K562 (cell line): ENCODE measurements around the gene TAOK2. TPM values are rescaled to one million over a fixed set of nuclear protein-coding genes. Genes with fewer than 3 reads are reported as not detected.

Experiments
- ATAC-seq: fragments of 200-7000 bp; cut with Tn5 transposase; 3 replicates; pipeline ENCODE4 v1.9.1; 2020; ENCODE audit warnings: moderate library complexity
- BruUV-seq: library from RNA; stranded (reverse); fragments of 400-500 nt; replicated peaks from 2 replicates; lab custom pipeline; 2021; lab: Mats Ljungman, UMichigan
- CTCF ChIA-PET: fragments of 300-600 bp; formaldehyde crosslinking; extraction: SDS; loops from one replicate; lab custom pipeline; 2021; ENCODE audit warnings: low intra/inter-chr PET ratio; lab: Yijun Ruan, JAX
- POLR2A ChIA-PET: fragments of 300-600, 350-650 bp; sonication (Branson Sonifier 250); formaldehyde crosslinking; extraction: SDS; loops from one replicate; lab custom pipeline; 2021; ENCODE audit warnings: antibody characterized with exemption, inconsistent platforms; lab: Yijun Ruan, JAX
- DNase-seq, 4 experiments: peaks; one replicate each; pipeline versions ENCODE4 v3.0.0 to v3.0.0-alpha.2; 2011 to 2018; ENCODE audit warnings: low spot score in 3 of 4, mixed read lengths in 3 of 4; ENCODE audit errors: extremely low read depth in 1 of 4
- FAIRE-seq: peaks from 2 replicates; lab custom pipeline; 2011; peaks lifted over from hg19 to GRCh38; lab: Jason Lieb, UNC
- H2AFZ ChIP-seq: 2 replicates; pipeline ENCODE4 v1.6.0; 2011; ENCODE audit warnings: low read depth, low read length, control low read depth, inconsistent platforms
- H3K27ac ChIP-seq: fragments of 200-600 bp; 3 replicates; pipeline ENCODE4 v1.8.0; 2011; ENCODE audit warnings: low read depth, mild to moderate bottlenecking, control low read depth, inconsistent platforms, low read length, moderate library complexity, mixed read lengths; ENCODE audit errors: extremely low read depth
- H3K27me3 ChIP-seq, 2 experiments: fragments of 300-600 bp in 1 of 2; 2 replicates in 1 of 2; 3 replicates in 1 of 2; pipeline versions ENCODE4 v1.6.0 to v1.8.0; 2011; ENCODE audit warnings: inconsistent platforms in 2 of 2, low read length in 2 of 2, mild to moderate bottlenecking in 1 of 2, mixed read lengths in 1 of 2, moderate library complexity in 1 of 2; ENCODE audit not compliant: control insufficient read depth in 2 of 2, insufficient read depth in 2 of 2
- H3K36me3 ChIP-seq: fragments of 300-600 bp; 3 replicates; pipeline ENCODE4 v1.8.0; 2011; ENCODE audit warnings: mild to moderate bottlenecking, low read length, inconsistent platforms; ENCODE audit not compliant: control insufficient read depth, insufficient read depth
- H3K4me1 ChIP-seq, 2 experiments: fragments of 200-600 bp in 1 of 2; replicated peaks in 1 of 2; 2 replicates in 1 of 2; 3 replicates in 1 of 2; pipeline versions ENCODE4 v1.5.1 to v1.8.0; 2011; ENCODE audit warnings: inconsistent platforms in 2 of 2, low read length in 2 of 2, mild to moderate bottlenecking in 1 of 2, mixed read lengths in 1 of 2, moderate library complexity in 1 of 2; ENCODE audit not compliant: control insufficient read depth in 2 of 2, insufficient read depth in 2 of 2
- H3K4me2 ChIP-seq: 2 replicates; pipeline ENCODE4 v1.6.1; 2011; ENCODE audit warnings: low read length, control low read depth, inconsistent platforms, mixed read lengths; ENCODE audit not compliant: insufficient read depth
- H3K4me3 ChIP-seq: fragments of 200-600 bp; sonication (generic), shearing (Covaris generic); 2 replicates; pipeline ENCODE4 v1.5.1; 2016; ENCODE audit warnings: control low read depth, inconsistent platforms
- H3K79me2 ChIP-seq: fragments of 200-600 bp; 3 replicates; pipeline ENCODE4 v1.8.0; 2011; ENCODE audit warnings: low read length, inconsistent platforms; ENCODE audit not compliant: control insufficient read depth, insufficient read depth
- H3K9ac ChIP-seq, 2 experiments: 2 replicates each; pipeline versions ENCODE4 v1.6.0 to v1.6.1; 2011; ENCODE audit warnings: low read depth in 2 of 2, low read length in 2 of 2, control low read depth in 1 of 2, inconsistent platforms in 1 of 2, mild to moderate bottlenecking in 1 of 2, mixed read lengths in 1 of 2; ENCODE audit not compliant: insufficient read depth in 1 of 2
- H3K9me1 ChIP-seq: one replicate; pipeline ENCODE4 v1.6.0; 2011; ENCODE audit warnings: inconsistent platforms, mild to moderate bottlenecking, low read length, moderate library complexity; ENCODE audit not compliant: control insufficient read depth, insufficient read depth
- H3K9me3 ChIP-seq: replicated peaks from 2 replicates; pipeline ENCODE4 v1.5.1; 2011; ENCODE audit warnings: low read depth, low read length, inconsistent platforms; ENCODE audit not compliant: control insufficient read depth, insufficient read depth
- H4K20me1 ChIP-seq: replicated peaks from 2 replicates; pipeline ENCODE4 v1.6.1; 2011; ENCODE audit warnings: low read length, inconsistent platforms, mixed read lengths; ENCODE audit not compliant: control insufficient read depth, insufficient read depth
- BCOR ChIP-seq: fragments of 450-650 bp; IDR thresholded peaks from 2 replicates; pipeline ENCODE4 v1.6.1; 2016
- BMI1 ChIP-seq: fragments of 150-350 bp; IDR thresholded peaks from 2 replicates; pipeline ENCODE4 v1.6.1; 2014; ENCODE audit warnings: low read length
- CBFB ChIP-seq: sonication (generic); formaldehyde crosslinking; IDR thresholded peaks from 2 replicates; pipeline ENCODE4 v1.4.0; 2020; ENCODE audit warnings: mild to moderate bottlenecking, missing genetic modification reagents
- FOSL1 ChIP-seq: fragments of 200-800 bp; sonication (Bioruptor generic); conservative IDR thresholded peaks from 2 replicates; pipeline ENCODE4 v1.6.1; 2016; ENCODE audit warnings: missing genetic modification characterization, missing compliant biosample characterization
- KLF13 ChIP-seq: fragments of 450-650 bp; IDR thresholded peaks from 2 replicates; pipeline ENCODE4 v1.6.1; 2016; ENCODE audit warnings: missing genetic modification characterization, low read depth, mild to moderate bottlenecking, missing compliant biosample characterization, moderate library complexity, borderline replicate concordance
- MAZ ChIP-seq, 2 experiments: fragments of 450-650 bp in 1 of 2; sonication (generic) in 1 of 2; formaldehyde crosslinking; IDR thresholded peaks in 1 of 2; conservative IDR thresholded peaks in 1 of 2; 2 replicates each; pipeline versions ENCODE4 v1.4.0 to v1.5.0; 2020; ENCODE audit warnings: mild to moderate bottlenecking in 1 of 2, missing genetic modification reagents in 1 of 2
- MEF2A ChIP-seq: IDR thresholded peaks from 2 replicates; pipeline ENCODE4 v1.6.1; 2011; ENCODE audit warnings: low read depth, mild to moderate bottlenecking, low read length, moderate library complexity; ENCODE audit not compliant: control insufficient read depth
- PHTF2 ChIP-seq: fragments of 250-450 bp; sonication (Bioruptor Pico); IDR thresholded peaks from 2 replicates; pipeline ENCODE4 v1.5.0; 2021; ENCODE audit warnings: mild to moderate bottlenecking
- PTBP1 ChIP-seq: fragments of 200-400 bp; formaldehyde crosslinking; IDR thresholded peaks from 2 replicates; pipeline ENCODE4 v1.6.1; 2017; ENCODE audit warnings: low read depth, low read length
- SIX5 ChIP-seq, 2 experiments: IDR thresholded peaks; 2 replicates each; pipeline ENCODE4 v1.6.1; 2011; ENCODE audit warnings: low read length in 2 of 2, borderline replicate concordance in 1 of 2, low read depth in 1 of 2, mild to moderate bottlenecking in 1 of 2, moderate library complexity in 1 of 2; ENCODE audit not compliant: insufficient read depth in 1 of 2
- XRCC5 ChIP-seq: fragments of 200-400 bp; formaldehyde crosslinking; IDR thresholded peaks from 2 replicates; pipeline ENCODE4 v1.6.1; 2017; ENCODE audit warnings: low read depth, mild to moderate bottlenecking, low read length
- ZKSCAN8 ChIP-seq: fragments of 200-800 bp; sonication (Bioruptor generic); IDR thresholded peaks from 2 replicates; pipeline ENCODE4 v1.6.1; 2016; ENCODE audit warnings: missing genetic modification characterization, missing compliant biosample characterization
- ZNF76 ChIP-seq: fragments of 250-450 bp; sonication (Bioruptor Pico); IDR thresholded peaks from 2 replicates; pipeline ENCODE4 v1.4.0; 2020; ENCODE audit warnings: mild to moderate bottlenecking, moderate library complexity, borderline replicate concordance
- WGBS: fragments of 100-300 bp; shearing (Covaris generic); methylation state at CpG from one replicate; pipeline ENCODE4 v1.1.6; 2016; ENCODE audit warnings: low coverage, mixed read lengths; ENCODE audit not compliant: insufficient coverage; ENCODE audit errors: missing lambda C conversion rate; 5-methylcytosine and 5-hydroxymethylcytosine counted together
- in situ Hi-C: fragments of 300-500 bp; cut with MboI; formaldehyde crosslinking; loops from 4 replicates; pipeline ENCODE4 v1.15.0; 2018; ENCODE audit warnings: inconsistent platforms, mixed read lengths
- intact Hi-C: fragments of 100-400 bp; cut with micrococcal nuclease; formaldehyde crosslinking; loops from 2 replicates; pipeline ENCODE4 v1.14.2; 2022
- polyA plus RNA-seq, 8 experiments: library from polyadenylated mRNA; depleted of rRNA in 4 of 8; stranded (reverse) in 5 of 8; unstranded in 3 of 8; fragments of >200 nt; fragmentation: Nextera tagmentation in 2 of 8; fragmentation: Illumina TruSeq in 1 of 8; extraction: Ambion mirVana in 2 of 8; extraction: Trizol in 1 of 8; gene quantifications; 2 replicates each; pipeline versions ENCODE4 v1.2.1 to v1.2.3, GENCODE V29; 2011 to 2014; ENCODE audit warnings: inconsistent platforms in 1 of 8, missing spikeins in 1 of 8
- total RNA-seq, 7 experiments: library from RNA; depleted of rRNA in 6 of 7; stranded (reverse); fragments of >200 nt in 6 of 7; fragmentation: Illumina TruSeq in 2 of 7; extraction: Trizol in 2 of 7; gene quantifications; 2 replicates each; pipeline versions ENCODE4 v1.2.1 to v1.2.3, GENCODE V29; 2011 to 2021; ENCODE audit warnings: low replicate concordance in 1 of 7
- TF ChIP-seq, protein P1 (sequence below): fragments of 450-650 bp; formaldehyde crosslinking; IDR thresholded peaks from 2 replicates; pipeline ENCODE4 v1.4.0; 2020; ENCODE audit warnings: mild to moderate bottlenecking, moderate library complexity
- TF ChIP-seq, protein P2 (sequence below): sonication (generic); formaldehyde crosslinking; IDR thresholded peaks from 2 replicates; pipeline ENCODE4 v1.8.0; 2022; ENCODE audit warnings: mild to moderate bottlenecking, missing genetic modification reagents

TAOK2 gene
- total and polyA plus RNA-seq, 9 of the 15 experiments (the other 6 are each of a cell fraction or from before 2014, with no cell fraction given): 0.10 to 41.8 (median 13.7) TPM

DNA sequence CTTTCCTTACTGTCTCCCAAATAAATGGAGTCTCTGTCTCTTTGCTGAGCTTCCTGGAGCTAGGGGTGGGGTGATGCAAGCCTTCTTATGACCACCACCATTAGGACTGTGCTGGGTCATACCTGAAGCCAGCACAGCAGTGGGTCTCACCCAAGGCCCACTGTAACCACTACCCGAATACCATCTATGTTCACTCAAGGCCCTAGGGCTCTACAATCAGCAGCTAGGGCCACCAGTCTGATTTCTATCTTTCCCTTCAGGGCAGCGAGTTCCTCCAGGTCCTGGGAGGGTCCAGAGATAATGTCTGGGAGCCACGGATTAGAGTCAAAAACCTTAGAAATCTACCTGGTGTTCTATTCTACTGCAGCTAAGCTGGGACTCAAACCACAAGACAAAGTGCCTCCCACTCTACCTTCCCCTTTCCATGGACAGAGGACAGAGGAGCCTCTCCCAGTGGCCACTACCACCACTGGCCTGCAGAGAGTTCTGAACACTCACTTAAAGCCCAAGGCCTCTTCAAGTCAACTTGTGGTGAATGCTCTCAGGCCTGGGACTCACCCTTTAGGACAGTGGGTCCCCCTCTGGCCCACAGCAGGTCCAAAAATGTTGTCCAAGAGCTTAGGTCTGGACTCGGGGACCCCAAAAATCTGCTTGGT, 22.7 kb upstream of the TAOK2 start:
- no peak for TF ChIP-seq FOSL1
- TF ChIP-seq CBFB: no peak
- TF ChIP-seq MAZ (CRISPR knock-in tag; conservative IDR thresholded peaks at IDR 0.05 in 1 of 2, IDR thresholded peaks at IDR 0.05 in 1 of 2): no peak
- TF ChIP-seq PHTF2: no peak
- TF ChIP-seq KLF13 (tag): no peak
- no peak for TF ChIP-seq XRCC5
- no peak for TF ChIP-seq BCOR
- TF ChIP-seq SIX5 (IDR thresholded peaks at IDR 0.05; ENCODE audit: borderline replicate concordance in 1 of 2, insufficient read depth in 1 of 2, low read depth in 1 of 2, low read length in 2 of 2): no peak
- TF ChIP-seq ZNF76 (CRISPR knock-in tag): no peak
- TF ChIP-seq, protein P1, sequence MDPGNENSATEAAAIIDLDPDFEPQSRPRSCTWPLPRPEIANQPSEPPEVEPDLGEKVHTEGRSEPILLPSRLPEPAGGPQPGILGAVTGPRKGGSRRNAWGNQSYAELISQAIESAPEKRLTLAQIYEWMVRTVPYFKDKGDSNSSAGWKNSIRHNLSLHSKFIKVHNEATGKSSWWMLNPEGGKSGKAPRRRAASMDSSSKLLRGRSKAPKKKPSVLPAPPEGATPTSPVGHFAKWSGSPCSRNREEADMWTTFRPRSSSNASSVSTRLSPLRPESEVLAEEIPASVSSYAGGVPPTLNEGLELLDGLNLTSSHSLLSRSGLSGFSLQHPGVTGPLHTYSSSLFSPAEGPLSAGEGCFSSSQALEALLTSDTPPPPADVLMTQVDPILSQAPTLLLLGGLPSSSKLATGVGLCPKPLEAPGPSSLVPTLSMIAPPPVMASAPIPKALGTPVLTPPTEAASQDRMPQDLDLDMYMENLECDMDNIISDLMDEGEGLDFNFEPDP (CRISPR knock-in tag): no peak
- TF ChIP-seq, protein P2, sequence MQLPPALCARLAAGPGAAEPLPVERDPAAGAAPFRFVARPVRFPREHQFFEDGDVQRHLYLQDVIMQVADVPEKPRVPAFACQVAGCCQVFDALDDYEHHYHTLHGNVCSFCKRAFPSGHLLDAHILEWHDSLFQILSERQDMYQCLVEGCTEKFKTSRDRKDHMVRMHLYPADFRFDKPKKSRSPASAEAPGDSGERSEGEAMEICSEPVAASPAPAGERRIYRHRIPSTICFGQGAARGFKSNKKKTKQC: no peak
- no peak for TF ChIP-seq BMI1
- no peak for TF ChIP-seq ZKSCAN8
- no peak for TF ChIP-seq PTBP1
- TF ChIP-seq MEF2A: no peak
- BruUV-seq: no TSS peak
- no peak for ATAC-seq
- WGBS: 34% methylated on average over 4 of the region's 4 CpGs
- in situ Hi-C loops (no loop called here), intact Hi-C loops (no loop called here)
- CTCF ChIA-PET: no interaction called here
- H3K27ac ChIP-seq: no peak overlapping the region
- no peaks in the 10 kb centered on the region for H3K9me1 ChIP-seq
- H3K27me3 ChIP-seq: no peaks in the 10 kb centered on the region
- H3K79me2 ChIP-seq: no peaks in the 10 kb centered on the region
- H4K20me1 ChIP-seq: no peaks in the 10 kb centered on the region
- no peak overlapping the region for H3K4me3 ChIP-seq
- POLR2A ChIA-PET: no interaction called here
- no peak overlapping the region for H3K9ac ChIP-seq
- FAIRE-seq: no peak
- no peak overlapping the region for H2AFZ ChIP-seq
- DNase-seq: no peak
- no peak overlapping the region for H3K4me2 ChIP-seq
- H3K36me3 ChIP-seq: no peaks in the 10 kb centered on the region
- H3K4me1 ChIP-seq: peaks cover 0 to 3% of the 10 kb centered on the region in 2 experiments; a peak in 1 of 5 replicates
- peaks cover 9% of the 10 kb centered on the region for H3K9me3 ChIP-seq
